SK-N-SH (cell line): ENCODE measurements around the gene FXYD2.

Source experiments
- EZH2phosphoT487 ChIP-seq: fragments of 200-600 bp; sonication (generic); IDR thresholded peaks from 2 replicates; pipeline ENCODE4 v1.6.1; 2017; ENCODE audit warnings: low read depth, mixed run types, mild to moderate bottlenecking, antibody characterized with exemption, moderate library complexity, borderline replicate concordance
- FOXM1 ChIP-seq: IDR thresholded peaks from 2 replicates; pipeline ENCODE4 v1.4.0; 2012; ENCODE audit warnings: low read depth, mild to moderate bottlenecking
- POLR2AphosphoS5 ChIP-seq: IDR thresholded peaks from 2 replicates; pipeline ENCODE4 v1.6.1; 2012; ENCODE audit warnings: low read depth, low read length
- RFX5 ChIP-seq: IDR thresholded peaks from 2 replicates; pipeline ENCODE4 v1.6.1; 2012; ENCODE audit warnings: mild to moderate bottlenecking, improper control_type of control experiment, low read length
- TF ChIP-seq, protein P1 (sequence below): fragments of 150-350 bp; IDR thresholded peaks from 2 replicates; pipeline ENCODE4 v1.6.1; 2017; ENCODE audit warnings: antibody characterized with exemption, low read length, low read depth, borderline replicate concordance
- TF ChIP-seq, protein P2 (sequence below): fragments of 200-600 bp; sonication (generic); IDR thresholded peaks from 2 replicates; pipeline ENCODE4 v1.6.1; 2017; ENCODE audit warnings: antibody characterized with exemption, mild to moderate bottlenecking, moderate library complexity
- TF ChIP-seq, protein P3 (sequence below): IDR thresholded peaks from 2 replicates; pipeline ENCODE4 v1.6.1; 2012; ENCODE audit warnings: mild to moderate bottlenecking, low read depth, low read length, moderate library complexity
- TF ChIP-seq, protein P4 (sequence below): IDR thresholded peaks from 2 replicates; pipeline ENCODE4 v1.4.0; 2012; ENCODE audit warnings: low read depth, borderline replicate concordance
- TF ChIP-seq, protein P5 (sequence below): fragments of 150-350 bp; IDR thresholded peaks from 2 replicates; pipeline ENCODE4 v1.6.1; 2016; ENCODE audit warnings: mild to moderate bottlenecking, low read depth, low read length

DNA sequence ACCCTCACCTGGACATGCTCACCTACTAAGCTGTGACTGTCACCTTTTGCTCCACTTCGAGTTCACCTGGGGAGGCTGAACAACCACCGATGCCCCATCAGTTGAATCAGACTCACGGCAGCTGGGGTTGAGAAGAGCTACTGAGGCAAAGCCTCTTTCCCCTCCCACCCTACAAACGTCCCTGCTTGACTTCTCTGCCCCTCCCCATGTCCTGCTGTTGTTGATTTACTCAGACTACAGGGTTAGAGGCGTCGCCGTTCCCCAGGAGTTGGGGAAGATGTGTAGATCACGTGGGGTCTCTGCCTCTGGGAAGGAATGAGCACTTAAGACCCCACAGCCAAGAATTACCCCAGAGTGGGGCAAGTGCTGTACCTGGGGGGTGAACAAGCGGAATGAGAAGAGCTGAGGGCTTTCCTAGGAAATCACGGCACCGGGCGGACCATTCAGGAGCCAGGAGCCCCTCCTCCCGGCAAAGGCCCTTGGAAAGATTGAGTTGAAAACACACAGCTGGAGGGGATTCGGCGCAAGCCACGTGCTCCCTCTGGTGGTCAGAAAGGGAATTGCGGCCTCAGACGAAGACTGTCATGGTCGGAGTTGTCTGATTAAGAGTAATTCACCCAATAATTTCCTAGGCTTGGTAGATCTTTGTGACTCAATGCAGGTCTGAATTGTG, 7.0 kb downstream of the FXYD2 start:
- TF ChIP-seq, protein P1, sequence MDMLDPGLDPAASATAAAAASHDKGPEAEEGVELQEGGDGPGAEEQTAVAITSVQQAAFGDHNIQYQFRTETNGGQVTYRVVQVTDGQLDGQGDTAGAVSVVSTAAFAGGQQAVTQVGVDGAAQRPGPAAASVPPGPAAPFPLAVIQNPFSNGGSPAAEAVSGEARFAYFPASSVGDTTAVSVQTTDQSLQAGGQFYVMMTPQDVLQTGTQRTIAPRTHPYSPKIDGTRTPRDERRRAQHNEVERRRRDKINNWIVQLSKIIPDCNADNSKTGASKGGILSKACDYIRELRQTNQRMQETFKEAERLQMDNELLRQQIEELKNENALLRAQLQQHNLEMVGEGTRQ, result no peak
- TF ChIP-seq, protein P2, sequence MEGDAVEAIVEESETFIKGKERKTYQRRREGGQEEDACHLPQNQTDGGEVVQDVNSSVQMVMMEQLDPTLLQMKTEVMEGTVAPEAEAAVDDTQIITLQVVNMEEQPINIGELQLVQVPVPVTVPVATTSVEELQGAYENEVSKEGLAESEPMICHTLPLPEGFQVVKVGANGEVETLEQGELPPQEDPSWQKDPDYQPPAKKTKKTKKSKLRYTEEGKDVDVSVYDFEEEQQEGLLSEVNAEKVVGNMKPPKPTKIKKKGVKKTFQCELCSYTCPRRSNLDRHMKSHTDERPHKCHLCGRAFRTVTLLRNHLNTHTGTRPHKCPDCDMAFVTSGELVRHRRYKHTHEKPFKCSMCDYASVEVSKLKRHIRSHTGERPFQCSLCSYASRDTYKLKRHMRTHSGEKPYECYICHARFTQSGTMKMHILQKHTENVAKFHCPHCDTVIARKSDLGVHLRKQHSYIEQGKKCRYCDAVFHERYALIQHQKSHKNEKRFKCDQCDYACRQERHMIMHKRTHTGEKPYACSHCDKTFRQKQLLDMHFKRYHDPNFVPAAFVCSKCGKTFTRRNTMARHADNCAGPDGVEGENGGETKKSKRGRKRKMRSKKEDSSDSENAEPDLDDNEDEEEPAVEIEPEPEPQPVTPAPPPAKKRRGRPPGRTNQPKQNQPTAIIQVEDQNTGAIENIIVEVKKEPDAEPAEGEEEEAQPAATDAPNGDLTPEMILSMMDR, result peak; percentile 98
- TF ChIP-seq, protein P3, sequence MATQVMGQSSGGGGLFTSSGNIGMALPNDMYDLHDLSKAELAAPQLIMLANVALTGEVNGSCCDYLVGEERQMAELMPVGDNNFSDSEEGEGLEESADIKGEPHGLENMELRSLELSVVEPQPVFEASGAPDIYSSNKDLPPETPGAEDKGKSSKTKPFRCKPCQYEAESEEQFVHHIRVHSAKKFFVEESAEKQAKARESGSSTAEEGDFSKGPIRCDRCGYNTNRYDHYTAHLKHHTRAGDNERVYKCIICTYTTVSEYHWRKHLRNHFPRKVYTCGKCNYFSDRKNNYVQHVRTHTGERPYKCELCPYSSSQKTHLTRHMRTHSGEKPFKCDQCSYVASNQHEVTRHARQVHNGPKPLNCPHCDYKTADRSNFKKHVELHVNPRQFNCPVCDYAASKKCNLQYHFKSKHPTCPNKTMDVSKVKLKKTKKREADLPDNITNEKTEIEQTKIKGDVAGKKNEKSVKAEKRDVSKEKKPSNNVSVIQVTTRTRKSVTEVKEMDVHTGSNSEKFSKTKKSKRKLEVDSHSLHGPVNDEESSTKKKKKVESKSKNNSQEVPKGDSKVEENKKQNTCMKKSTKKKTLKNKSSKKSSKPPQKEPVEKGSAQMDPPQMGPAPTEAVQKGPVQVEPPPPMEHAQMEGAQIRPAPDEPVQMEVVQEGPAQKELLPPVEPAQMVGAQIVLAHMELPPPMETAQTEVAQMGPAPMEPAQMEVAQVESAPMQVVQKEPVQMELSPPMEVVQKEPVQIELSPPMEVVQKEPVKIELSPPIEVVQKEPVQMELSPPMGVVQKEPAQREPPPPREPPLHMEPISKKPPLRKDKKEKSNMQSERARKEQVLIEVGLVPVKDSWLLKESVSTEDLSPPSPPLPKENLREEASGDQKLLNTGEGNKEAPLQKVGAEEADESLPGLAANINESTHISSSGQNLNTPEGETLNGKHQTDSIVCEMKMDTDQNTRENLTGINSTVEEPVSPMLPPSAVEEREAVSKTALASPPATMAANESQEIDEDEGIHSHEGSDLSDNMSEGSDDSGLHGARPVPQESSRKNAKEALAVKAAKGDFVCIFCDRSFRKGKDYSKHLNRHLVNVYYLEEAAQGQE, result no peak
- TF ChIP-seq, protein P4, sequence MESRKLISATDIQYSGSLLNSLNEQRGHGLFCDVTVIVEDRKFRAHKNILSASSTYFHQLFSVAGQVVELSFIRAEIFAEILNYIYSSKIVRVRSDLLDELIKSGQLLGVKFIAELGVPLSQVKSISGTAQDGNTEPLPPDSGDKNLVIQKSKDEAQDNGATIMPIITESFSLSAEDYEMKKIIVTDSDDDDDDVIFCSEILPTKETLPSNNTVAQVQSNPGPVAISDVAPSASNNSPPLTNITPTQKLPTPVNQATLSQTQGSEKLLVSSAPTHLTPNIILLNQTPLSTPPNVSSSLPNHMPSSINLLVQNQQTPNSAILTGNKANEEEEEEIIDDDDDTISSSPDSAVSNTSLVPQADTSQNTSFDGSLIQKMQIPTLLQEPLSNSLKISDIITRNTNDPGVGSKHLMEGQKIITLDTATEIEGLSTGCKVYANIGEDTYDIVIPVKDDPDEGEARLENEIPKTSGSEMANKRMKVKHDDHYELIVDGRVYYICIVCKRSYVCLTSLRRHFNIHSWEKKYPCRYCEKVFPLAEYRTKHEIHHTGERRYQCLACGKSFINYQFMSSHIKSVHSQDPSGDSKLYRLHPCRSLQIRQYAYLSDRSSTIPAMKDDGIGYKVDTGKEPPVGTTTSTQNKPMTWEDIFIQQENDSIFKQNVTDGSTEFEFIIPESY, result no peak
- TF ChIP-seq, protein P5, sequence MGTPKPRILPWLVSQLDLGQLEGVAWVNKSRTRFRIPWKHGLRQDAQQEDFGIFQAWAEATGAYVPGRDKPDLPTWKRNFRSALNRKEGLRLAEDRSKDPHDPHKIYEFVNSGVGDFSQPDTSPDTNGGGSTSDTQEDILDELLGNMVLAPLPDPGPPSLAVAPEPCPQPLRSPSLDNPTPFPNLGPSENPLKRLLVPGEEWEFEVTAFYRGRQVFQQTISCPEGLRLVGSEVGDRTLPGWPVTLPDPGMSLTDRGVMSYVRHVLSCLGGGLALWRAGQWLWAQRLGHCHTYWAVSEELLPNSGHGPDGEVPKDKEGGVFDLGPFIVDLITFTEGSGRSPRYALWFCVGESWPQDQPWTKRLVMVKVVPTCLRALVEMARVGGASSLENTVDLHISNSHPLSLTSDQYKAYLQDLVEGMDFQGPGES, result no peak
- TF ChIP-seq FOXM1 (no peak), RFX5 (no peak), POLR2AphosphoS5 (no peak), EZH2phosphoT487 (no peak)
